ENCODE data around the gene NRG2. TPM values are rescaled to one million over a fixed set of nuclear protein-coding genes. Genes with fewer than 3 reads are reported as not detected.
A peak's percentile ranks its signal among the peaks of the same experiment; 100 is the strongest.

NRG2 gene
- total RNA-seq, 1 donor from 2014 or later: 12.8 TPM

DNA sequence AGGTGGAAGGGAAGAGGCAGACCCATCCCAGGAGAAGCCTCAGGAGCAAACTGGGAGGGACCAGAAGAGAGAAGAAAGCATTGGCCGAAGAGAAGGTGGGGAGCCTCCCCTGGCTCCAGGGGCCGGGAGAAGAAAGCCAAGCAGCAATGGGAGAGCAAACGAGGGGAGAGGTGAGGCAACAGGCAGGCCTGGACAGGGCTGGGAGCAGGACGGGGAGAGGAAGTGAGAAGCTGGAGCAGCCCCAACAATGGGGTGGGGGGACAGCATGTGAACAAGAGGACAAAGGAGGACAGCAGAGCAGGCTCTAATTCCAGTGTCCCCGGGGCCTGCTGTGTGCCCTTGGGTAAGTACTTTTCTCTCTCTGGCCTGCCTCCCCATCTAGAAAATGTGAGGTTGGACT is 132.2 kb downstream of the NRG2 start:
- no peaks in the 10 kb centered on the region for H3K4me1 ChIP-seq
- no peaks in the 10 kb centered on the region for H3K9me3 ChIP-seq
- H3K36me3 ChIP-seq: no peaks in the 10 kb centered on the region
- DNase-seq (ENCODE audit: low spot score in 2 of 2): no peak
- intact Hi-C loops (cut with DNase I): no loop called here
- no peak overlapping the region for H3K4me3 ChIP-seq
- H3K27ac ChIP-seq: no peak overlapping the region
- TF ChIP-seq, protein P1, sequence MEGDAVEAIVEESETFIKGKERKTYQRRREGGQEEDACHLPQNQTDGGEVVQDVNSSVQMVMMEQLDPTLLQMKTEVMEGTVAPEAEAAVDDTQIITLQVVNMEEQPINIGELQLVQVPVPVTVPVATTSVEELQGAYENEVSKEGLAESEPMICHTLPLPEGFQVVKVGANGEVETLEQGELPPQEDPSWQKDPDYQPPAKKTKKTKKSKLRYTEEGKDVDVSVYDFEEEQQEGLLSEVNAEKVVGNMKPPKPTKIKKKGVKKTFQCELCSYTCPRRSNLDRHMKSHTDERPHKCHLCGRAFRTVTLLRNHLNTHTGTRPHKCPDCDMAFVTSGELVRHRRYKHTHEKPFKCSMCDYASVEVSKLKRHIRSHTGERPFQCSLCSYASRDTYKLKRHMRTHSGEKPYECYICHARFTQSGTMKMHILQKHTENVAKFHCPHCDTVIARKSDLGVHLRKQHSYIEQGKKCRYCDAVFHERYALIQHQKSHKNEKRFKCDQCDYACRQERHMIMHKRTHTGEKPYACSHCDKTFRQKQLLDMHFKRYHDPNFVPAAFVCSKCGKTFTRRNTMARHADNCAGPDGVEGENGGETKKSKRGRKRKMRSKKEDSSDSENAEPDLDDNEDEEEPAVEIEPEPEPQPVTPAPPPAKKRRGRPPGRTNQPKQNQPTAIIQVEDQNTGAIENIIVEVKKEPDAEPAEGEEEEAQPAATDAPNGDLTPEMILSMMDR (IDR thresholded peaks at IDR 0.05): no peak
- no peaks in the 10 kb centered on the region for H3K27me3 ChIP-seq

DNA sequence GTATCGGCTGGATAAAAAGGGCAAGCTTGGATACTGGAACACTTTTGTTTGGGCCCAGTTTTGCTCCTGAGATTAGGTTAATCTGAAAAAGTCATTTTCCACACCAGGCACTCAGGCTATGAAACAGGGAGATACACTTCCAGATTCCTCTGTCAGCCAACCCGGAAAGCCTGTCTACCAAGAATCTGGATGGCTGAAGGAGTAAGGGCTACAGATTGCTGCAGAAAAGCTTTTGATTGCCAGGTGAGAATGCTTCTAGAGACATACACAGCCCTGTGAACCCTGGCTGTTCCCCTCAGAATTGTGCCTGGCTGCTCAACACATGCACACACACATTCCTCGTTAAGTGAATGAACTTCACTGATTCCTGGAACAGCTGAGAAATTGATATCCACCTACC is 133.1 kb downstream of the NRG2 start:
- TF ChIP-seq, protein P1 (IDR thresholded peaks at IDR 0.05): no peak

DNA sequence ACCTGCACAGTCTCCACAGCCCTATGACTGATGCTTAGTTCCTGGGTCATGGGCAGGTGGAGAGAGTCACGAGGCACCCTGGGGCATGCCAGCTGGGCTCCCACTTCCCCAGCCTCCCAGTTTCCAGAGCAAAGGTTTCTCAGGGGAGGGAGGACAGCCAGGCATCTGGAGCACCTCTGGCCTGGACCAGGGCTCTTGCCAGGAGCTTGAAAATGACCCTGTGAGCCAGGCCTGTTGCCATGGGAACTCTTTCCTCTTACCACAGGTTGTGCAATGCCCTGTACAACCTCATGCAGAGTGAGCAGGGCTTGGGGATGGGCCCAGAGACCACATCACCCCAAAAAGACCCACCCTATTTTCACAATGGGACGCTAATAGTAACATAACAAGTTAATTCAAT is 134.3 kb downstream of the NRG2 start:
- DNase-seq (ENCODE audit: low spot score in 2 of 2): no peak
- H3K9me3 ChIP-seq: no peaks in the 10 kb centered on the region
- no peak overlapping the region for H3K27ac ChIP-seq
- H3K4me3 ChIP-seq: no peak overlapping the region
- TF ChIP-seq, protein P1 (IDR thresholded peaks at IDR 0.05): no peak
- no peaks in the 10 kb centered on the region for H3K36me3 ChIP-seq
- H3K27me3 ChIP-seq: peaks cover 5% of the 10 kb centered on the region
- H3K4me1 ChIP-seq: peaks cover 5 to 9% of the 10 kb centered on the region in 2 donors
- intact Hi-C loops (cut with DNase I): no loop called here

More for the DNA sequence above, 133.1 kb downstream of the NRG2 start:
- no peak overlapping the region for H3K4me3 ChIP-seq
- H3K27ac ChIP-seq: no peak overlapping the region
- H3K4me1 ChIP-seq: no peaks in the 10 kb centered on the region
- intact Hi-C loops (cut with DNase I): no loop called here
- H3K9me3 ChIP-seq: no peaks in the 10 kb centered on the region
- no peak for DNase-seq (ENCODE audit: low spot score in 2 of 2)
- no peaks in the 10 kb centered on the region for H3K36me3 ChIP-seq
- H3K27me3 ChIP-seq: no peaks in the 10 kb centered on the region

DNA sequence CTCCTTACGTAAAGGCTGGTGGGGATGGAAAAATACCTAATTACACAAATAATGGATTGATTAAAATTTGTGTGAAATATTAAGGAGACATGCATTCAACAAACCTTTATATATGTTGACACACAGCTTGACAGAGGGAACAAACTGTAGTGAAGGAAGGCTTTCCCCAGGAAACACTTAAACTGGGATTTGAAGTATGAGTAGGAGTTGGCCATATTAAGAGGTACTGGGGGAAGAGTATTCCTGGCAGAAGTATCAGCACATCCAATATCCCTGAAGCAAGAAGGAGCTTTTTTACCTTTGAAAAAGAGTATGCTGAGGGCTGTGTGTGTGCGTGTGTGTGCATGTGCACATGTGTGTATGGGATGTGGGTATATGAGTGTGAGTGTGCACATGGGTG is 136.4 kb downstream of the NRG2 start:
- no peaks in the 10 kb centered on the region for H3K36me3 ChIP-seq
- H3K9me3 ChIP-seq: no peaks in the 10 kb centered on the region
- TF ChIP-seq, protein P1 (IDR thresholded peaks at IDR 0.05): no peak
- no peak for DNase-seq (ENCODE audit: low spot score in 2 of 2)
- H3K27me3 ChIP-seq: peaks cover 5% of the 10 kb centered on the region
- intact Hi-C loops (cut with DNase I): no loop called here
- no peak overlapping the region for H3K27ac ChIP-seq
- H3K4me3 ChIP-seq: no peak overlapping the region
- peaks cover 8 to 14% of the 10 kb centered on the region in 2 donors for H3K4me1 ChIP-seq

DNA sequence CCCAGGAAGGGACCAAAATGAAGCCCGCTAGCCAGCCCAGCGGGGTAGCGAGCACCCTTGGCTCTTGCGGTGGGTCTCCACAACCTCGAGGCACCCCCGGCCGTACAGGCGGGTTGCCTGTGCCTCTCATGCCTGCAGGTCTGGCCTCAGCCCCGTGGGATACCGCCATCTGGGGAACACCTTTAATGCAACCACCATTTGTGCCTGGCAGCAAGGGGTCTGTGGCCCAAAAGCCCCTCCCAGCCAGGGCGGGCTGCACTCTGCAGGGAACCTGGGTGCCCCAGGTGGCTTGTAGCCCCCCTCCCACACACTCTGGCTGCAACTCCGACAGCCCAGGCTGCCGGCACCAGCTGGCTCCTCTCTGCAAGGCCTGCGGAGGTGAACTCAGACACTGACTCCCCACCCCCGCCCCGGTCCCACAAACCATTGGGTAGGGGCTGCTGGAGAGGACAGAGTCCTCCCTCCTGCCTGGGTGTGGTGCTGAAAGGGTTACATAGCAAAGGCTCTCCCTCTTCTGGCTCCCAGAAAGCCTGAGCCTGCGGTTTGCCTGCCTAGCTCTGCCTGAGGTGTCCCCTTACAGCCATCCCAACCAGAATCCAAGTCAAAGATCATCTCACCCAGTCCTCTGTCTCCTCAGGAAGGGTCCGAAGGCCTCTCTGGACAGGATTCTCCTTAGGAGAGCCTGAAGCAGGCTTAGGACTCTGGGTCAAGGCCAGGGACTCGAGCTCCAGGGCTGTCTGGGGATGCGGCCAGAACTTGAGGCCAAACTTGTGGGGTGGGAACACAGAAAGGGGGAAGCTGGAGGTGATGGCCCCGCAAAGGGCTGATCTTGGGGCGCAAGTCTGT is 138.1 kb downstream of the NRG2 start:
- DNase-seq (ENCODE audit: low spot score in 2 of 2): peak in 1 of 2 donors; percentile 55
- H3K27me3 ChIP-seq: peaks cover 5% of the 10 kb centered on the region
- H3K27ac ChIP-seq: no peak overlapping the region
- TF ChIP-seq, protein P1 (IDR thresholded peaks at IDR 0.05): no peak
- no peaks in the 10 kb centered on the region for H3K36me3 ChIP-seq
- intact Hi-C loops (cut with DNase I): no loop called here
- H3K9me3 ChIP-seq: no peaks in the 10 kb centered on the region
- H3K4me1 ChIP-seq: peaks cover 8 to 14% of the 10 kb centered on the region in 2 donors
- peak overlapping the region; percentile 54 to 68 for H3K4me3 ChIP-seq

Measured in ascending aorta (tissue), 2 donors.